Vagina (tissue), 2 donors: Measurements from ENCODE around the gene ARHGAP42. TPM values are rescaled to one million over a fixed set of nuclear protein-coding genes. Genes with fewer than 3 reads are reported as not detected.

Source experiments
- DNase-seq, 2 donors: peaks; one replicate each; pipeline ENCODE4 v3.0.0-alpha.2; 2017; ENCODE audit errors: extremely low spot score in 2 of 2
- H3K27ac ChIP-seq: fragments of 200-600 bp; sonication (generic); one replicate; pipeline ENCODE4 v1.5.1; 2019
- H3K27me3 ChIP-seq: fragments of 200-600 bp; sonication (generic); one replicate; pipeline ENCODE4 v1.5.1; 2019
- H3K36me3 ChIP-seq, 2 donors: fragments of 200-600 bp; sonication (generic); one replicate each; pipeline ENCODE4 v1.5.1; 2017 to 2019
- H3K4me1 ChIP-seq: fragments of 200-600 bp; sonication (generic); one replicate; pipeline ENCODE4 v1.5.1; 2019
- H3K4me3 ChIP-seq, 2 donors: fragments of 200-600 bp; sonication (generic); 1 replicate in 1 of 2; 2 replicates in 1 of 2; pipeline ENCODE4 v1.5.1; 2016 to 2019
- H3K9me3 ChIP-seq: fragments of 200-600 bp; sonication (generic); one replicate; pipeline ENCODE4 v1.5.1; 2019
- POLR2A ChIP-seq, 2 donors: fragments of 450-650 bp; IDR thresholded peaks; one replicate each; pipeline ENCODE4 v1.6.1; 2017; ENCODE audit warnings: antibody characterized with exemption in 2 of 2, mild to moderate bottlenecking in 2 of 2, moderate library complexity in 2 of 2
- POLR2AphosphoS5 ChIP-seq, 2 donors: sonication (generic); formaldehyde crosslinking; IDR thresholded peaks; one replicate each; pipeline ENCODE4 v1.9.0; 2017; ENCODE audit warnings: antibody characterized with exemption in 2 of 2, mild to moderate bottlenecking in 2 of 2, low read depth in 1 of 2; ENCODE audit not compliant: insufficient read depth in 1 of 2
- intact Hi-C: fragments of 100-400 bp; cut with DNase I; formaldehyde crosslinking; loops from one replicate; pipeline ENCODE4 v1.15.1; 2023
- total RNA-seq: library from RNA; depleted of rRNA; stranded (reverse); fragments of >200 nt; gene quantifications from one replicate; pipeline ENCODE4 v1.2.3, GENCODE V29; 2016
- TF ChIP-seq, protein P1 (sequence below), 3 experiments: fragments of 450-650 bp in 2 of 3; fragments of 200-600 bp in 1 of 3; sonication (generic) in 1 of 3; IDR thresholded peaks; one replicate each; pipeline ENCODE4 v1.5.1; 2017 to 2019; ENCODE audit warnings: antibody characterized with exemption in 3 of 3, mild to moderate bottlenecking in 2 of 3, moderate library complexity in 2 of 3

ARHGAP42 gene
- total RNA-seq, 1 donor from 2014 or later: 5.9 TPM

DNA sequence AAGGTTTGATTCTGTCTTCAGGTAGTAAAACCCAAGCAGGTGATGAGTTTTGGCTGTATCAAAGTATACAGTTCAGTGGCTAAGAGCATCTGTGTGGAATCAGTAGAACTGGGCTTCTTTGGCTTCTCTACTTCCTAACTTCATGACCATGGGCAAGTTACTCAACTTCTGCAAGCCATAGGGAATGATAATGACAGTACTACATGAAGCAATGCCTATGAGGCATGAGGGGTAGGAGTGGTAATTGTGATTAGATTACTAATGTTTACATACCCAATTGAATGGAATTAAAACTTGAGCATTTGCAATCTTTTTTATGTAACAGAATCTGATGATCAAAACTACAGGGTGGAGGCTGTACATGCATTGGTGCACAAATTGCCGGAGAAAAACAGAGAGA, 278.3 kb downstream of the ARHGAP42 start:
- Histone ChIP-seq H3K27ac (no peak overlapping the region), H3K9me3 (peaks cover 6% of the 10 kb centered on the region), H3K36me3 (no peaks in the 10 kb centered on the region), H3K4me3 (no peak overlapping the region), H3K4me1 (no peaks in the 10 kb centered on the region), H3K27me3 (no peaks in the 10 kb centered on the region)
- TF ChIP-seq POLR2A (IDR thresholded peaks at IDR 0.05): no peak
- TF ChIP-seq, protein P1, sequence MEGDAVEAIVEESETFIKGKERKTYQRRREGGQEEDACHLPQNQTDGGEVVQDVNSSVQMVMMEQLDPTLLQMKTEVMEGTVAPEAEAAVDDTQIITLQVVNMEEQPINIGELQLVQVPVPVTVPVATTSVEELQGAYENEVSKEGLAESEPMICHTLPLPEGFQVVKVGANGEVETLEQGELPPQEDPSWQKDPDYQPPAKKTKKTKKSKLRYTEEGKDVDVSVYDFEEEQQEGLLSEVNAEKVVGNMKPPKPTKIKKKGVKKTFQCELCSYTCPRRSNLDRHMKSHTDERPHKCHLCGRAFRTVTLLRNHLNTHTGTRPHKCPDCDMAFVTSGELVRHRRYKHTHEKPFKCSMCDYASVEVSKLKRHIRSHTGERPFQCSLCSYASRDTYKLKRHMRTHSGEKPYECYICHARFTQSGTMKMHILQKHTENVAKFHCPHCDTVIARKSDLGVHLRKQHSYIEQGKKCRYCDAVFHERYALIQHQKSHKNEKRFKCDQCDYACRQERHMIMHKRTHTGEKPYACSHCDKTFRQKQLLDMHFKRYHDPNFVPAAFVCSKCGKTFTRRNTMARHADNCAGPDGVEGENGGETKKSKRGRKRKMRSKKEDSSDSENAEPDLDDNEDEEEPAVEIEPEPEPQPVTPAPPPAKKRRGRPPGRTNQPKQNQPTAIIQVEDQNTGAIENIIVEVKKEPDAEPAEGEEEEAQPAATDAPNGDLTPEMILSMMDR (IDR thresholded peaks at IDR 0.05): no peak
- DNase-seq: no peak
- intact Hi-C loops: no loop called here

DNA sequence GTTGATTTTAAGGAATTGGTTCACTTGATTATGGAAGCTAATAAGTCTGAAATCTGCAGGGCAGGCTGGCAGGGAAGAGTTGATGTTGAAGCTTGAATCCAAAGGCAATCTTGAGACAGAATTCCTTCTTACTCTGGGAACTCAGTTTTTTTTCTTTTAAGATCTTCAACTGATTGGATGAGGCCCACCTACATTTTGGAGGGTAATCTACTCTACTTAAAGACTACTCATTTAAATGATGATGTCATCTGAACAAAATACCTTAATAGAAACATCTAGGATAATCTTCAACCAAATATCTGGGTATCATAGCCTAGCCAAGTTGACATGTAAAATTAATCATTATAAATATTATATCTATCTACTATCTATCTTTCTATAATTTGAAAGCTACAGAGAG, 279.3 kb downstream of the ARHGAP42 start:
- no peaks in the 10 kb centered on the region for H3K27me3 ChIP-seq
- H3K36me3 ChIP-seq: no peaks in the 10 kb centered on the region
- no peak overlapping the region for H3K4me3 ChIP-seq
- TF ChIP-seq POLR2AphosphoS5 (IDR thresholded peaks at IDR 0.05; ENCODE audit: insufficient read depth in 1 of 2, low read depth in 1 of 2) (no peak), POLR2A (IDR thresholded peaks at IDR 0.05) (no peak)
- TF ChIP-seq, protein P1 (IDR thresholded peaks at IDR 0.05): no peak
- intact Hi-C loops: no loop called here
- H3K27ac ChIP-seq: no peak overlapping the region
- no peak for DNase-seq
- H3K9me3 ChIP-seq: peaks cover 6% of the 10 kb centered on the region
- no peaks in the 10 kb centered on the region for H3K4me1 ChIP-seq

DNA sequence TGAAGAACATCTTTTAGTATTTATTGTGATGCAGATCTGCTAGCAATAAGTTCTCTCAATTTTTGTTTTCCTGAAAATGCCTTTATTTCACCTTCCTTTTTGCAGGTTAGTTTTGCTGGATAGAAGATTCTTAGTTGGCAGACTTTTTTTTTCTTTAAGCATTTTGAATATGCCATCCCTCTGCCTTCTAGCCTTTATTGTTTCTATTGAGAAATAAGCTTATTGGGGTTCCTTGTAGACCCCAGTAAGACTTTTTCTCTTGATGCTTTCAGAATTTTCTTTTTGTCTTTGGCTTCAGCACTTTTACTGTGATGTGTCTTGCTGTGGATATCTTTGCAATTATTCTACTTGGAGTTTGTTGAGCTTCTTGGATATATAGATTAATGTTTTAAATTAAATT, 281.9 kb downstream of the ARHGAP42 start:
- Histone ChIP-seq H3K9me3 (peaks cover 6% of the 10 kb centered on the region), H3K4me1 (no peaks in the 10 kb centered on the region), H3K4me3 (no peak overlapping the region), H3K27me3 (no peaks in the 10 kb centered on the region), H3K27ac (no peak overlapping the region), H3K36me3 (no peaks in the 10 kb centered on the region)
- no peak for DNase-seq
- intact Hi-C loops: no loop called here
- no peak for TF ChIP-seq POLR2A (IDR thresholded peaks at IDR 0.05)
- TF ChIP-seq, protein P1 (IDR thresholded peaks at IDR 0.05): no peak
- TF ChIP-seq POLR2AphosphoS5 (IDR thresholded peaks at IDR 0.05; ENCODE audit: insufficient read depth in 1 of 2, low read depth in 1 of 2): no peak

DNA sequence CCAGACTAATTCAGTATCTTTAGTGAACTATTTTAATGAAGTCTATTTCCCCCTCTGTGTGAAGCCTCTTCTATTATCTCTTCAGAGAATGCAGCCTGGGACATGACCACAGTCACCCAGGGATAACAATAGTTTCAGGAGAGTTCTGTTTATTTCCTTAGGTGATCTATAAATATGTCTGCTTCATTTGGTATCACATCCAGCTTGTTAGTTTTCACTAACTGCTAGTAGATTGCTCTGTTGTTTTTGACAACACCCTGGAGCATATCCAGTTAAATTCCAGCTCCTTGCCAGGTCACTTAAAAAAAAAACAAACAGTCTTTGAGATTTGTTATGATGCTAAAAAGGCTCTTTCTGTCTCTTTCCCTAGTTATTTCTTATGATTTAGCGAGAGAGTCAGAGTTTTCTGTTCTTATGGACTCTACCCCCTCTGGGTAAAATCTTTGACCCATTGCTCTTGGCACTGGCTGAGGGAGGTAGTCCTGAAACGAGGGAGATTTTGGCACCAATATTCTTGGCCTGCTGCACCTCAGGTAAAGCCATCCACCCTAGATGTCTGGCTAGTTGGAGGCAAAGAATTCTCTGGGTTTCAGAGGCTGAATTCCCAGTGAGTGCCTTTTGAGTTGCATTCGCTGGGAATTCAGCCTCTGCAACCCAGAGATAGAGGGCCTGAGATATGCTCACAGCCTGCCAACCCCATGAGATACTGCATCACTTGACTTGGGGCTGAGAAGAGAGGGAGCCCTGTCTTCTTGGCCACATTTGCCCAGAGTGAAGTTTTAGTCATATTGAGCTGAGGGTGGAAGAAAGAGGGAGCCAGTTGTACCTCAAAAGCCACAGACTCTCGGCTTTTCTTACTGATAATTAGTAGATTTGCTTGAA, 283.4 kb downstream of the ARHGAP42 start:
- DNase-seq: no peak
- no peaks in the 10 kb centered on the region for H3K27me3 ChIP-seq
- intact Hi-C loops: no loop called here
- no peaks in the 10 kb centered on the region for H3K4me1 ChIP-seq
- H3K4me3 ChIP-seq: no peak overlapping the region
- no peaks in the 10 kb centered on the region for H3K36me3 ChIP-seq
- TF ChIP-seq POLR2AphosphoS5 (IDR thresholded peaks at IDR 0.05; ENCODE audit: insufficient read depth in 1 of 2, low read depth in 1 of 2): no peak
- no peak for TF ChIP-seq POLR2A (IDR thresholded peaks at IDR 0.05)
- H3K27ac ChIP-seq: no peak overlapping the region
- H3K9me3 ChIP-seq: peaks cover 6% of the 10 kb centered on the region

DNA sequence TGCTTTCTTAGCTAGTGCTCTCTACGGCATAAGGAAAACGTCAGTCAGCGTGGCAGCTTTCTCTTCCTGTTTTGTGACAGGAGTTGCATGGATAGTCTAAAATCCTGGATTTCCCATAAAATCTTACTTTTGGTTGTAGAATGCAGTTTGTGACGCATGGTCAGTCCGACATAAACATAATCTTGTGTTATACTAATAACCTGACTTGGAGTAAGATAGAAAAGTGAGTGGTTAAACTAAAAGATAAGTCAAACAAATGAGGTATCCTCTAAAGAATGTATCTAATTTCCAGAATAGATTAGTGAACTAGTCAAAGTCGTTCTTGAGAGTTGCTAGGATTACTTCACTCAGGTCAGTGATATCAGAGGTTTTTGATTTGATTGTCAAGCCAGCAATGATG, 285.0 kb downstream of the ARHGAP42 start:
- Histone ChIP-seq H3K9me3 (peaks cover 6% of the 10 kb centered on the region), H3K36me3 (peaks cover 0 to 8% of the 10 kb centered on the region in 2 donors), H3K27ac (no peak overlapping the region), H3K27me3 (no peaks in the 10 kb centered on the region), H3K4me1 (no peaks in the 10 kb centered on the region), H3K4me3 (no peak overlapping the region)
- TF ChIP-seq, protein P1 (IDR thresholded peaks at IDR 0.05): no peak
- no peak for TF ChIP-seq POLR2A (IDR thresholded peaks at IDR 0.05)
- TF ChIP-seq POLR2AphosphoS5 (IDR thresholded peaks at IDR 0.05; ENCODE audit: insufficient read depth in 1 of 2, low read depth in 1 of 2): no peak
- intact Hi-C loops: no loop called here
- DNase-seq: no peak
